WERI-Rb-1 (cell line): ENCODE results near the gene EIF3M.

Experiments used
- DNase-seq: peaks from one replicate; pipeline ENCODE4 v3.0.0-alpha.2; 2020
- H3K27ac ChIP-seq: fragments of 250-450 bp; sonication (Bioruptor Pico); 2 replicates; pipeline ENCODE4 v1.5.1; 2020; ENCODE audit warnings: mild to moderate bottlenecking, moderate library complexity
- H3K27me3 ChIP-seq: fragments of 250-450 bp; sonication (Bioruptor Pico); 2 replicates; pipeline ENCODE4 v1.5.1; 2021; ENCODE audit warnings: mild to moderate bottlenecking, low read depth, moderate library complexity; ENCODE audit not compliant: insufficient read depth, severe bottlenecking
- H3K36me3 ChIP-seq: fragments of 250-450 bp; sonication (Bioruptor Pico); 2 replicates; pipeline ENCODE4 v1.5.1; 2020; ENCODE audit warnings: mild to moderate bottlenecking, moderate library complexity
- H3K4me3 ChIP-seq: 2 replicates; pipeline ENCODE4 v1.5.1; 2011; ENCODE audit warnings: low read depth, mild to moderate bottlenecking, control low read depth, low read length
- H3K9me3 ChIP-seq: fragments of 250-450 bp; sonication (Bioruptor Pico); 2 replicates; pipeline ENCODE4 v1.5.1; 2021; ENCODE audit warnings: mild to moderate bottlenecking, moderate library complexity; ENCODE audit not compliant: severe bottlenecking
- TF ChIP-seq, protein P1 (sequence below): IDR thresholded peaks from 2 replicates; pipeline ENCODE4 v1.5.1; 2011; ENCODE audit warnings: low read depth, mild to moderate bottlenecking, control low read depth, inconsistent platforms, low read length

EIF3M gene

DNA sequence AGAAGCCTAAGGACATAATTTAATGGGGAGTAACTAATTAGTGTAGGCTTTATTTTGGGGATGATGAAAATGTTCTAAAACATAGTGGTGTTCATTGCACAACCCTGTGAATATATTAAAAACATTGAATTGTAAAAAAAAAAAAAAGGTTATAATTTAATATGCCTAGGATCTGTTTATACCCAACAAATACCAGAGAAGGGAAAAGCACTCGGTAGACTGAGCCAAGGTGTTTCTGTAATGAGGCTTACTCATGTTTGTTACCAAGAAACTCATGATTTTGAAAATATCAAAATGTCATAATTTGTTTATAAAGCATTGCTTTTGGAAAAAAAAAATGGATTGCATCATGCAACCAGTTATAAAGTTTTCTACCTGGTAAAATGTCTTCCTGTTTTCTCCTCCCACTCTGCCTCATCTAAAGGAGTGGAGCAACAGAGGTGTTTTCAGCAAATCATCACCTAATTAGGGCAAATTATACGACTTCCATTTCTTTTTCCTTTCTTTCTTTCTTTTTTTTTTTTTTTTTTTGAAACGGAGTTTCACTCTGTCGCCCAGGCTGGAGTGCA lies 14.2 kb upstream of the EIF3M start:
- H3K36me3 ChIP-seq: no peaks in the 10 kb centered on the region
- no peak overlapping the region for H3K4me3 ChIP-seq
- DNase-seq: no peak
- H3K27me3 ChIP-seq: peaks cover 11% of the 10 kb centered on the region
- TF ChIP-seq, protein P1, sequence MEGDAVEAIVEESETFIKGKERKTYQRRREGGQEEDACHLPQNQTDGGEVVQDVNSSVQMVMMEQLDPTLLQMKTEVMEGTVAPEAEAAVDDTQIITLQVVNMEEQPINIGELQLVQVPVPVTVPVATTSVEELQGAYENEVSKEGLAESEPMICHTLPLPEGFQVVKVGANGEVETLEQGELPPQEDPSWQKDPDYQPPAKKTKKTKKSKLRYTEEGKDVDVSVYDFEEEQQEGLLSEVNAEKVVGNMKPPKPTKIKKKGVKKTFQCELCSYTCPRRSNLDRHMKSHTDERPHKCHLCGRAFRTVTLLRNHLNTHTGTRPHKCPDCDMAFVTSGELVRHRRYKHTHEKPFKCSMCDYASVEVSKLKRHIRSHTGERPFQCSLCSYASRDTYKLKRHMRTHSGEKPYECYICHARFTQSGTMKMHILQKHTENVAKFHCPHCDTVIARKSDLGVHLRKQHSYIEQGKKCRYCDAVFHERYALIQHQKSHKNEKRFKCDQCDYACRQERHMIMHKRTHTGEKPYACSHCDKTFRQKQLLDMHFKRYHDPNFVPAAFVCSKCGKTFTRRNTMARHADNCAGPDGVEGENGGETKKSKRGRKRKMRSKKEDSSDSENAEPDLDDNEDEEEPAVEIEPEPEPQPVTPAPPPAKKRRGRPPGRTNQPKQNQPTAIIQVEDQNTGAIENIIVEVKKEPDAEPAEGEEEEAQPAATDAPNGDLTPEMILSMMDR: no peak
- H3K9me3 ChIP-seq: no peaks in the 10 kb centered on the region
- no peak overlapping the region for H3K27ac ChIP-seq

DNA sequence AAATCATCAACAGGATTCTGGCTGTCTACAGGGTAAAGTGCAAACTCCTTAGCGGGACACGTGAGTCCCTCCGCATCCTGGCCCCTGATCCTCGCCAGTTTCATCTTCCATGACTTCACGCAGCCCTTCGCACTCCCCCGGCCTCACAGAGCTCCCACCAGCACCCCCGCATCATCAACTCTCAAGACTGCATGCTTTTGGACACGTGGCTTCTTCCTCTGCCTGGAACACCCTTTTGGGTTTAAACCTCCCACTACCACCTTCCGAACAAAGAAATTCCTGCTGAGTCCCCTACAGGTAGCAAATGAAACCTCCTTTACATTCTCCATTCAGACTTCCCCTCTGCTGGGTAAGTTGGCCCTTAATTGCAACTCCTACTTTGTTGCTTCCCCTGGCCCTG lies 12.6 kb upstream of the EIF3M start:
- TF ChIP-seq, protein P1: no peak
- Histone ChIP-seq H3K27me3 (peaks cover 7% of the 10 kb centered on the region), H3K9me3 (no peaks in the 10 kb centered on the region), H3K27ac (no peak overlapping the region), H3K4me3 (no peak overlapping the region), H3K36me3 (no peaks in the 10 kb centered on the region)
- no peak for DNase-seq

DNA sequence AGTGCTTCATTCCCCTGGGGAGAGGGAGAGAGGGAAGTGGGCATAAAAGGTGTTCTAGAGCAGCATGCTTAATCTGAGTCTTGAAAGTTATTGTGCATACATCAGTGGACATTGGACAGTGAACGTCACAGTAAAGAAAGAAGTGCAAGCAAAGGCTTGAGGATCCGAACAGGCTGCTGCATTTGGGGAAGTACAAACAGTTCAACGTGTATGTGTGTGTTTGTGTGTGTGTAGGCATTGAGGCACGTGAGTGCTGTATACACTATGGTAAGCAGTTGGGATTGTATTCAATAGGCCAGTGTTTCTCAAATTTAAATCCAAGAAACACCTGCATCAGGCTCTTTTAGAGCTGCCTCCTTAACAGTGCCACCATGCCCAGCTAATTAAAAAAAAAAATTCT lies 10.4 kb upstream of the EIF3M start:
- no peak for DNase-seq
- TF ChIP-seq, protein P1: no peak
- Histone ChIP-seq H3K9me3 (no peaks in the 10 kb centered on the region), H3K36me3 (no peaks in the 10 kb centered on the region), H3K27me3 (peaks cover 7% of the 10 kb centered on the region), H3K27ac (no peak overlapping the region), H3K4me3 (no peak overlapping the region)

DNA sequence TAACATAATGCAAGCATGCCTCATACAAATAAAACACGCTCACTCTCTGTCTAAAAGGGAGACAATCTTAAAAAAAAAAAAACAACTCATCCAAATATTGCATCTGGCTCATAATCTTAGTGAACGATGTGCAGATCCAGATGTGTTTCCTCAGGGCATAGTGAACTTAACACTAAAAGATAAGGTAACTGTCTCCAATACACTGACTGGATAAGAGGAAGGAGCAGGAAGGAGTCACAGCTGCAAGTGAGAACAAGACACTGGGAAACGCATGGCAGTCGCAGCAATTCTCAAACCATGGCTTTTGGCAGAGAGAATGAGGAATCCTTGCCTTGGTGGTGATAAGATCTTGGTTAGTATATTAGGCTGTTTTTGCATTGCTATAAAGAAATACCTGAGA lies 9.2 kb upstream of the EIF3M start:
- TF ChIP-seq, protein P1: no peak
- no peak for DNase-seq
- peaks cover 7% of the 10 kb centered on the region for H3K27me3 ChIP-seq
- H3K27ac ChIP-seq: no peak overlapping the region
- H3K4me3 ChIP-seq: no peak overlapping the region
- no peaks in the 10 kb centered on the region for H3K36me3 ChIP-seq
- no peaks in the 10 kb centered on the region for H3K9me3 ChIP-seq

DNA sequence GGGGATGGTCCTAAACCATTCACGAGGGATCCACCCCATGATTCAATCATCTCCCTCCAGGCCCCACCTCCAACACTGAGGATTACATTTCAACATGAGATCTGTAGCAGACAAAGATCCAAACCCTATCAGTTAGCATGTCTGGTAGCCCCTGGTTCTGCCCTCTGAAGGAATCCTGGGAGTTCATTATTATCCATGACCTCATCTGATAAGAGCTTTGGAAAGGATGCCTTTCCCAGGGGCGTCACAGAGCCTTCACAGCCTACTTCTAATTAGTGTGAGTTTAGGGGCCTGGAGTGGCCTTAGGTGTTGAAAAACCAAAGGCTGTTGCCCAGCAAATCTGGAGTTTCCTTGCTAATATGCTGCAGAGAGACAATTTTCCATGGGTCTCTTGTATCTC lies 8.6 kb upstream of the EIF3M start:
- Histone ChIP-seq H3K27me3 (peaks cover 7% of the 10 kb centered on the region), H3K27ac (no peak overlapping the region), H3K9me3 (no peaks in the 10 kb centered on the region), H3K36me3 (no peaks in the 10 kb centered on the region), H3K4me3 (no peak overlapping the region)
- TF ChIP-seq, protein P1: no peak
- DNase-seq: no peak

DNA sequence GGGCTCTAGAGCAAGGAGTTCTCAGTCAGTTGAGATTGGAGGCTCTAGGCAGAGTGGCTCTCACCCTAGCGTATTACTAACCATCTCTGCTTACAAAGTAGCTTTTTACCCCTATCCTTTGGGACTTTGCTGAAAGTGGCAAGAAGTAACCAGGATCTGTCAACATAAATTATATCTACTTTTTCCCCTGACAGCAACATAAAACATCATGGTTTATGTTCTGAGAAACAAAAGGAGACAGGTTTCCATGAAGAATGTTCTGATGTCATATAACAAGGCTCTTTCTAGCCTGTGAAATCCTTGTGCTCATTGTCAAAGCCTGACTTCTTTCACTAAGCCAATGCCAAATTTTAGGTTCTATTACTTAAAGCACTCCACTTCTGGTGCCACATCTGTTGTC lies 7.2 kb upstream of the EIF3M start:
- Histone ChIP-seq H3K9me3 (no peaks in the 10 kb centered on the region), H3K27me3 (peaks cover 2% of the 10 kb centered on the region), H3K36me3 (no peaks in the 10 kb centered on the region), H3K4me3 (no peak overlapping the region), H3K27ac (no peak overlapping the region)
- DNase-seq: no peak
- TF ChIP-seq, protein P1: no peak
